ENCODE data around the gene FGD4. TPM values are rescaled to one million over a fixed set of nuclear protein-coding genes. Genes with fewer than 3 reads are reported as not detected.
A peak's percentile ranks its signal among the peaks of the same experiment; 100 is the strongest.

Gene FGD4
- polyA plus RNA-seq, 1 donor from 2014 or later, result 0.64 TPM

DNA sequence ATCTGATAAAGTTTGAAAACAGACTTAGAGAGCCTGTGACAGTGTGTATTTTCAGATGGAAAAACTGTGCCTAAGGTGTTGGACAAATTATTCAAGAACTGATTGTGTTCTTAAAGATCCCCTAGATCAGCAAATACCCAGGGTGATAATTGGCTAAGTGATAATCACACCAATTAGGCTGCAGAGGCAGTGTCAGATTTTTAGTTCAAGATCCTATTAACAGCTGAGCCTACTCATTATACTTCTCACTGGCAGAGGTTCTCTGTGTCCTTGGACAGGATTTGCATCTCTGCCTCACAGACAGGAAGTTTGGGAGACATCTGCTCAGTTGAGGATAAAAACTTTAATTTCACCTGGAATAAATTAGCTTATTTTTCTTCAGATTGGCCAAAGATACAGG lies 4.3 kb upstream of the FGD4 start:
- Mint-ChIP-seq H3K36me3 (no peaks in the 10 kb centered on the region), H3K4me1 (peaks cover 3 to 6% (median 4%) of the 10 kb centered on the region in 3 donors), H3K4me3 (no peak overlapping the region), H3K27ac (no peak overlapping the region), H3K9me3 (peaks cover 0 to 1% (median 0%) of the 10 kb centered on the region in 3 donors), H3K27me3 (peaks cover 10% of the 10 kb centered on the region)

DNA sequence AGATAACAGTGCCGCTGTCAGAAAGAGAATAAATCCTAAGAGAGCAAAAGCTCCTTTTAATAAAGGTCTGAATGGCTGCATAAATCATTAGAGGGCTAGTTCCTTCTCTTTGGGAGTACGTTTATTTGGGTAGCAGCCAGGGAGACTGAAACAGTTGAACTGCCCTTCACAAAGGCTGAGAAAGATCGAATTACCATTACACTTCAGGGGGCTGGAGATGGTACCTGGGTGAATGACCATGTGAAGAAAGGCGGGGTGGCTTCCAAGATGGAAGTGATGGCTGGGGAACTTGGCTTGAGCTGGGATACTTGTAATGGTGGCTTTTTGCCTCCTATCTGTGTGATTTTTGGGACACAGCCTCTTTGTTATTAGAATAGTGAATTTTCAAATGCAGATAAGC lies 1.7 kb upstream of the FGD4 start:
- H3K4me1 Mint-ChIP-seq, result peaks cover 8 to 13% (median 9%) of the 10 kb centered on the region in 3 donors
- no peaks in the 10 kb centered on the region for H3K9me3 Mint-ChIP-seq
- H3K27ac Mint-ChIP-seq, result no peak overlapping the region
- peak overlapping the region in 2 of 4 donors; percentile 10 to 57 for H3K4me3 Mint-ChIP-seq
- peaks cover 14% of the 10 kb centered on the region for H3K27me3 Mint-ChIP-seq
- no peaks in the 10 kb centered on the region for H3K36me3 Mint-ChIP-seq

DNA sequence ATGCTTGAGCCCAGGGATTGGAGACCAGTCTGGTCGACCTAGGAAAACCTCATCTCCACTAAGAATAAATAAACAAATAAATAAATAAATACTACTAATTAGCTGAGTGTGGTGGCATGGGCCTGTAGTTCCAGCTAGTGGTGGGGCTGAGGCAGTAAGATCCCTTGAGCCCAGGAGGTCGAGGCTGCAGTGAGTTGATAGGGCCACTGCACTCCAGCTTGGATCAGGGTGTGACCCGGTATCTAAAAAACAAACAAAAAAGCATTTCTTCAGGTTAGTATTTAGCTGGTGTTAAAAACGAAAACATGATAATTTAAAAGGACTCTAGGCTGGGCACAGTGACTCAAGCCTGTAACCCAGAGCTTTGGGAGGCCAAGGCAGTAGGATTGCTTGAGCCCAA lies 1.2 kb upstream of the FGD4 start:
- H3K4me1 Mint-ChIP-seq, result peaks cover 8 to 13% (median 9%) of the 10 kb centered on the region in 3 donors
- peak overlapping the region in 3 of 4 donors; percentile 33 to 98 (median 89) for H3K4me3 Mint-ChIP-seq
- peaks cover 11% of the 10 kb centered on the region for H3K27me3 Mint-ChIP-seq
- H3K9me3 Mint-ChIP-seq, result no peaks in the 10 kb centered on the region
- H3K36me3 Mint-ChIP-seq, result no peaks in the 10 kb centered on the region
- no peak overlapping the region for H3K27ac Mint-ChIP-seq

DNA sequence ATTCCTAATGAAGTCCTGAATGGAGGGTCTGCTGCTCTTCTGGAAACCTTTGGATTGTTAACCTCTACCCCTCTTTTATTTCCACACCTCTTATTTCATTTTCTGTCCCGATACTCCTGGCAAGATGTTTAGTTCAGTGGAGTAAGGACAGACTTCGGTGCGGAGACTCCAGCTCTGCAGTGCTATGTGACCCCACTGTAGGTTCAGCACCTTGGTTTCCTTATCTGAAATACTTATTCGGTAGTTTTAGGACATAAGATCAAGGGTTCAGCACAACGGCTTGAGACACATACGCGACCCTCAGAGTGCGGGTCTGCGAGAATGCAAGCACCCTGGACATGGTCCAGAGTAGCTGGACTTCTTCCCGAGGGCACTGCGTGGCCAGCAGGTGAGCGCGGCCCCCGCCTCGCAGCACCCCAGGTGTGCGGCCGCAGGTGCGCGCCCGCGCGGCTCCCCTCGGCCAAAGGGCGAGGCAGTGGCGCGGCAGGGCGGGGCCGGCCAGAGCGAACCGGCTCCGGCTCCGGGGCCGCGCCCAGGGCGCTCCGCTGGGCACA lies 465 bp upstream of the FGD4 start:
- no peaks in the 10 kb centered on the region for H3K9me3 Mint-ChIP-seq
- H3K27ac Mint-ChIP-seq, result no peak overlapping the region
- peaks cover 11% of the 10 kb centered on the region for H3K27me3 Mint-ChIP-seq

DNA sequence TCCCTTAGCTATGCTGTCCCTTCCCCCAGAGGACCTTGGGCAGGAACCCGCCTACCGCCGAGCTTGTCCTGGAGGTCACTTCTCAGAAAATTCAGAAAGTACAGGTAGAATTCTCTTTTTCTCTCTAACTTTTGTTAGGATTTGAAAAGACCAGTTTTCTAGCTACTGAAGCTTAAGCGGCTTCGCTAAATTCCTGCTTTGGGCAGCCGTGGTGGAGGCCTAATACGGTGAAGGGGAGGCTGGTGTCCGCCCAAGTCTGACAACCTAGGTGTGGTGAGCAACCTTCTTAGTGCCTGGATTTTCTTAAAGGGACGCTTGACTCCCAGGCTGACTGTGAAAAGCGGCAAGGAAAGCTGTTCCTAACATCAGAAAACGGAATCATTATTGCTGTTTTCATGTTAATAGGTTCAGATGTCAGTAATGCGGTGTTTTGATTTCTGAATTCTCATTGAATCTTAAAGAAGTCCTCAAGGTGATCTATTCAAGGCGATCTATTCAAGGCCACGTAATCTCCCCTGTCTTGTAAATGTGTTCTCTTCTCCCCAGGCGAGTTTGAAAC lies 835 bp downstream of the FGD4 start:
- Mint-ChIP-seq H3K27ac (no peak overlapping the region), H3K4me1 (peaks cover 10 to 13% (median 11%) of the 10 kb centered on the region in 3 donors), H3K27me3 (peaks cover 11% of the 10 kb centered on the region), H3K9me3 (no peaks in the 10 kb centered on the region), H3K36me3 (no peaks in the 10 kb centered on the region), H3K4me3 (peak overlapping the region; percentile 87 to 98 (median 96))

More for the DNA sequence above, 465 bp upstream of the FGD4 start:
- peak overlapping the region; percentile 85 to 99 (median 96) for H3K4me3 Mint-ChIP-seq
- peaks cover 8 to 13% (median 10%) of the 10 kb centered on the region in 3 donors for H3K4me1 Mint-ChIP-seq
- H3K36me3 Mint-ChIP-seq, result no peaks in the 10 kb centered on the region

DNA sequence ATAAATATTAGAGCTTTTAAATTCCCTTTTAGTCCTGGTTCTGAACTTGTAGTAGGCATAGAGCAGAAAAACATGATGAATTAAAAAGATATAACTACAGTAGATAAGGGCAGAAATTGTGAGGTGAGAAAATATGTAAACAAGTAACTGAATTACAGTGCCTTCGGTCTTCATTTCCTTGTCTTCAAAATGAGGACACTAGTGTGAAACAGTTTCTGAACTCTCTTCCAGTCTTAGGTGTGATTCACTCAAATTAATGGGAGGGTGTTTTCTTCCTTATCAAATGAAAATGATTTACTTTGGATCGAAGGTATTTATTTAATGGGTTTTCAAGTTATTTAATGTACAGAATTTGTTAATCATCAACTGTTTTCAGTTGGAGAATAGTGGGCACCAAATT lies 1.5 kb downstream of the FGD4 start:
- H3K27ac Mint-ChIP-seq, result no peak overlapping the region
- H3K36me3 Mint-ChIP-seq, result no peaks in the 10 kb centered on the region
- peaks cover 10 to 13% (median 11%) of the 10 kb centered on the region in 3 donors for H3K4me1 Mint-ChIP-seq
- H3K4me3 Mint-ChIP-seq, result peak overlapping the region in 3 of 4 donors; percentile 87 to 98 (median 93)
- H3K27me3 Mint-ChIP-seq, result peaks cover 13% of the 10 kb centered on the region
- no peaks in the 10 kb centered on the region for H3K9me3 Mint-ChIP-seq

DNA sequence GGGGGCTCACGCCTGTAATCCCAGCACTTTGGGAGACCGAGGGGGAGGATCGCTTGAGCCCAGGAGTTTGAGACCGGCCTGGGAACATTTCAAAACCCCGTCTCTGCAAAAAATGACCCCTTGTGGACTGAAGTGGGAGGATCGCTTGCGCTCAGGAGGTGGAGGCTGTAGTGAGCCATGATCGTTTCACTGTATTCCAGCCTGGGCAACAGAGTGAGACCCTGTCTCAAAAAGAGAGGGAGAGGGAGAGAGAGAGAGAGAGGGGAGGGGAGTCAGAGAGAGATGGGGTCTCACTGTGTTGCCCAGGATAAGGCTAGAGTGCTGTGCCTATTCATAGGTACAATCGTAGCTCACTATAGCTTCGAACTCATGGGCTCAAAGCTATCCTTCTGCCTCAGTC lies 2.8 kb downstream of the FGD4 start:
- Mint-ChIP-seq H3K36me3 (no peaks in the 10 kb centered on the region), H3K9me3 (no peaks in the 10 kb centered on the region), H3K4me1 (peaks cover 10 to 13% (median 11%) of the 10 kb centered on the region in 3 donors), H3K27ac (no peak overlapping the region), H3K4me3 (no peak overlapping the region), H3K27me3 (peaks cover 13% of the 10 kb centered on the region)

DNA sequence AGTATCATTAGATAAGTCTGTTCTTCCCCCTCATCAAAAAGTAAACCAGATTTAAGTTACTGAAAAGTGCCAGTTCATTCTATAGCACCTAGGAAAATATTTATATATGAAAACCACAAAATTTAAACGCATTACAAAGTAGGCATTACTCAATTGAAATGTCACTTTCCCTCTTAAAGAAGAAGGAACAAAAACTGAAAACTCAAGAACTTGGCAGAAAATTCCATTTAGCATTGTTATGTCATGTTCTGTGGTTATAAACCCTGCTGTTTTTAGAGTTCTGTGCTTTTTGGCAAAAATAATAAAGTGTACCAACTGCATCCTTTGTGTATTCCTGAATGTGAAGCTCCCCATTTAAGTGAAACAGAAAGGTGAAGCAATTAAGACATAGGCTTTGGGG lies 3.6 kb downstream of the FGD4 start:
- Mint-ChIP-seq H3K27ac (no peak overlapping the region), H3K36me3 (no peaks in the 10 kb centered on the region), H3K27me3 (peaks cover 13% of the 10 kb centered on the region), H3K4me1 (peaks cover 10 to 13% (median 11%) of the 10 kb centered on the region in 3 donors), H3K4me3 (peak overlapping the region in 1 of 4 donors; percentile 7), H3K9me3 (no peaks in the 10 kb centered on the region)

DNA sequence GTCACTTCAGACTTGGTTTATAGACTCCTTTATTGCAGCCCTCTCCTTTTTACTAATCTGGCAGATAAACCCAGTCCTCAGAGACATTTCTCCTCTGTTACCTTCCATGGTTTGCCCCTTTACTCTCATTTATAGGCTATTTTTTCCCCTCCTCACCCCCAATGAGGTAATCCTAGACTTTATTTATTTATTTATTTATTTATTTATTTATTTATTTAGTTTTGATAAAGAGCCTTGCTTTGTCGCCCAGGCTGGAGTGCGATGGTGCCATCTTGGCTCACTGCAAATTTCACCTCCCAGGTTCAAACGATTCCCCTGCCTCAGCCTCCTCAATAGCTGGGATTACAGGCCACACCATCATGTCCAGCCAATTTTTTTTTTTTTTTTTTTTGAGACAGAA lies 8.4 kb downstream of the FGD4 start:
- H3K9me3 Mint-ChIP-seq, result no peaks in the 10 kb centered on the region

DNA sequence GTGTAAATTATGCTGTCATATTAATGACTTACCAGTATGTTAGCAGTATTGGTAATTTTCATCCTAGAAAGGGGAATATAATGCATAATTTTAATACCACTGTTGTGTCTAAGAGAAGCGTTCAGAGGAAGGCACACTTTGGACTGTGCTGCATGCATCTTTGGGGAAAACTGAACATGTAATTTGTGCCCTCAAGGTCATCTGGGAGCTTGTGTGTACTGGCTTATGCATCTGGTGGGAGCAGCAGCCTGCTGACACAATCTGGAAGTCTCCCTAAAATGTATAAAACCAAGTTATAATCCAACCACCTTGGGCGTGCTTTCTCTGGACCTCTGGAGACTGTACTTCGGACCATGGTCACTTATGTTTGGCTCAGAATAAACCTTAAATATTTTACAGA lies 14.1 kb downstream of the FGD4 start:
- Mint-ChIP-seq H3K4me3 (no peak overlapping the region), H3K9me3 (peaks cover 0 to 1% (median 0%) of the 10 kb centered on the region in 3 donors), H3K4me1 (peaks cover 0 to 4% (median 1%) of the 10 kb centered on the region in 3 donors), H3K36me3 (no peaks in the 10 kb centered on the region), H3K27me3 (peaks cover 2% of the 10 kb centered on the region), H3K27ac (no peak overlapping the region)

More for the DNA sequence above, 8.4 kb downstream of the FGD4 start:
- Mint-ChIP-seq H3K4me3 (no peak overlapping the region), H3K27me3 (peaks cover 5% of the 10 kb centered on the region), H3K36me3 (no peaks in the 10 kb centered on the region), H3K4me1 (peaks cover 0 to 7% (median 3%) of the 10 kb centered on the region in 3 donors), H3K27ac (no peak overlapping the region)

DNA sequence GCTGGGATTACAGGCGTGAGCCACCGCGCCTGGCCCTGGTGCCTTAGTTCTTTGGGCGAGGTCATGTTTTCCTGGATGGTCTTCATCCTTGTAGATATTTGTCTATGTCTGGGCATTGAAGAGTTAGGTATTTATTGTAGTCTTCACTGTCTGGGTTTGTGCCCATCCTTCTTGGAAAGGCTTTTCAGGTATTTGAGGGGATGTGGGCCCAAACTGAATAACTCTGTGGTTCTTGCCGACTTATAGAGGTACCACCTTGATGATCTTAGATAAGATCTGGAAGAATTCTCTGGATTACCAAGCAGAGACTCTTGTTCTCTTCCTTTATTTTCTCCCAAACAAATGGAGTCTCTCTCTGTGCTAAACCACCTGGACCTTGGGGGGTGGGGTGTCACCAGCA lies 18.9 kb downstream of the FGD4 start:
- Mint-ChIP-seq H3K27me3 (no peaks in the 10 kb centered on the region), H3K36me3 (no peaks in the 10 kb centered on the region)

DNA sequence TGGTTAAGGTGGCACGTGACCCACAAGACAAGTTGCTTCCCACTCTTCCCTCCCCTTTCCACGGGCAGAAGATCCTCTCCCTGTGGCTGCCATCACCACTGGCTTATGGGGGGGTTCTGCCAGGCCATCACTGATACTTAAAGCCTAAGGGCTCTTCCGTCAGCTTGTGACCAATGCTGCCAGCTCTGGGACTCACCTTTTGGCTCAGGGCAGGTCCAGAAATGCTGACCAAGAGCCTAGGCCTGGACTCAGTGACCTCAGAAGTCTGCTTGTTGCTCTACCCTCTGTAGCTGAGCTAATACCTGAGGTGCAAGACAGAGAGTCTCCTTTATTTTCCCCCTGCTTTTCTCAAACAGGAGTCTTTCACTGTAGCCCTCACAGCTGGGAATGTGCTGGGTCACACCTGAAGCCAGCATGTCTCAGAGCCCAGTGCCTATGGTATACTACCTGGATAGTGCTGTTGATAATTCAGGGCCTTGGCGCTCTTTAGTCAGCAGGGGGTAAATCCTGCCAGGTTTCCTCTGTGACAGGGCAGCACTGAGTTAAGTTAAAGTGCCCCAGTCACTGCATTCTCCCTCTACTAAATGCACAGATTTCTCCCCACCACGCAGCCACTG lies 19.7 kb downstream of the FGD4 start:
- no peaks in the 10 kb centered on the region for H3K9me3 Mint-ChIP-seq
- no peaks in the 10 kb centered on the region for H3K4me1 Mint-ChIP-seq
- no peak overlapping the region for H3K4me3 Mint-ChIP-seq
- no peaks in the 10 kb centered on the region for H3K27me3 Mint-ChIP-seq
- no peaks in the 10 kb centered on the region for H3K36me3 Mint-ChIP-seq
- no peak overlapping the region for H3K27ac Mint-ChIP-seq

More for the DNA sequence above, 18.9 kb downstream of the FGD4 start:
- no peaks in the 10 kb centered on the region for H3K4me1 Mint-ChIP-seq
- H3K27ac Mint-ChIP-seq, result no peak overlapping the region
- peaks cover 0 to under 1% (median 0%) of the 10 kb centered on the region in 3 donors for H3K9me3 Mint-ChIP-seq
- H3K4me3 Mint-ChIP-seq, result no peak overlapping the region

DNA sequence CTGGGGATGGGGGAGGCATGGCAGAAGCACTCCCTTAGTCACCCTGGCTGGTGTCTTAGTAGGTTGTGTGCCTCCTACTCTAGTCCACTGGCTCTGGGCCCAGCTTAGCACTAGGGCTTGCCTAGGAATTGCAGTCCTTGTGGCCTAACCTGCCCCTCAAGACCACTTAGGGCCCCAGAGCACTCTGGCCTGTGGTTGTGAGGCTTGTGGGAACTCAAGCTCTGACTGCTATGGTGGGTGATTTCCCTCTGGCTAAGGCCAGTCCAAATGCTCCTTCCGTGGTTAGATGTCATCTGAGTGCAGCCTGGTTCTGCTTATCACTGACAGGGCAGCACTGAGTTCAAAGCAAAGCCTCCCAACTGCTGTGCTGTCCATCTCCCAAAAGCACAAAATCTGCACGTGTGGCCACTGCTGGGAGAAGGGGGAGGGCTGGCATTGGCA lies 20.2 kb downstream of the FGD4 start:
- no peak overlapping the region for H3K4me3 Mint-ChIP-seq
- no peaks in the 10 kb centered on the region for H3K4me1 Mint-ChIP-seq
- H3K36me3 Mint-ChIP-seq, result no peaks in the 10 kb centered on the region
- peaks cover 0 to 3% (median 0%) of the 10 kb centered on the region in 3 donors for H3K9me3 Mint-ChIP-seq
- no peaks in the 10 kb centered on the region for H3K27me3 Mint-ChIP-seq
- H3K27ac Mint-ChIP-seq, result no peak overlapping the region

DNA sequence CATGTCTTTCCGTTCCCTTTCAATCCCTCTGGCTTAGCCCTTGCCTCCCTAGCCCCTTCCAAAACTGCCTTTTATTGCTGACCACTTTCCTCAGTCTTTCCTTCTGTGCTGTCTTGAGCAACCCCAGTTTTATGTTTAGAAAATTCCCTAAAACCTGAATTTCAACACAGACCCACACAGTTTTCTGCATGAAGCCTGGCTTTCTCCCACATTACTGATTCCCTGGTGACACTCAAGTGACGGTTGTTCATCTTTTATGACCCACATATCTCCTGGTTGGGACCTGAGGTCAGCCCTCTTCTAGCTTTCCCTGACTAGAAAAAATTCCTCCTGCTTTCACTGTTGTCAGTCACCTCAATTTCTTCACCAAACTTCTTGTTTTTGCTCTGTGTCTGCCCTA lies 21.0 kb downstream of the FGD4 start:
- Mint-ChIP-seq H3K36me3 (no peaks in the 10 kb centered on the region), H3K27ac (no peak overlapping the region), H3K27me3 (no peaks in the 10 kb centered on the region), H3K9me3 (peaks cover 0 to 3% (median 0%) of the 10 kb centered on the region in 3 donors), H3K4me3 (no peak overlapping the region), H3K4me1 (no peaks in the 10 kb centered on the region)

DNA sequence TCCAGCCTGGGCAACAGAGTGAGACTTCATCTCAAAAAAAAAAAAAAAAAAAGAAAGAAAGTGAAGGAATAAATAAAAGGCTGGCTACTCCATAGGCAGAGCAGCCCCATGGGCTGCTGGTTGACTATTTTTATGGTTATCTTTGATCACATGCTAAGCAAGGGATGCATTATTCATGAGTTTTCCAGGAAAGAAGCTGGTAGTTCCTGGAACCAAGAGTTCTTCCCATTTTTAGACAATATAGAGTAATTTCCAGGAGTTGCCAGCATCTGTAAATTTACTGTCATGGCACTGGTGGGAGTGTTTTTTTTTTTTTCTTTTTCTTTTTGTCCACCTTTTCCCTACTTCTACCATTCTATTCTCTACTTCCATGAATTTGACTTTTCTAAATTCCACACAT lies 24.2 kb downstream of the FGD4 start:
- Mint-ChIP-seq H3K27ac (no peak overlapping the region), H3K27me3 (peaks cover 2% of the 10 kb centered on the region), H3K36me3 (peaks cover 4% of the 10 kb centered on the region), H3K9me3 (peaks cover 5 to 9% (median 9%) of the 10 kb centered on the region in 3 donors), H3K4me1 (no peaks in the 10 kb centered on the region), H3K4me3 (no peak overlapping the region)

All from IgD-negative memory B cell (primary cell).